HepG2 (cell line): ENCODE data around the gene RNF6. TPM values are rescaled to one million over a fixed set of nuclear protein-coding genes. Genes with fewer than 3 reads are reported as not detected.

Experiments used
- ATAC-seq: fragments of 200-7000 bp; cut with Tn5 transposase; 3 replicates; pipeline ENCODE4 v1.9.1; 2020; ENCODE audit warnings: mild to moderate bottlenecking, moderate library complexity
- BruUV-seq: library from RNA; stranded (reverse); fragments of 400-500 nt; replicated peaks from 2 replicates; lab custom pipeline; 2021; lab: Mats Ljungman, UMichigan
- CTCF ChIA-PET: fragments of 300-600 bp; formaldehyde crosslinking; extraction: SDS; loops from one replicate; lab custom pipeline; 2021; ENCODE audit warnings: low total read pairs, inconsistent platforms, low intra/inter-chr PET ratio; lab: Yijun Ruan, JAX
- POLR2A ChIA-PET: fragments of 350-600 bp; sonication (Branson Sonifier 250); formaldehyde crosslinking; loops from one replicate; lab custom pipeline; 2020; ENCODE audit warnings: antibody characterized with exemption, inconsistent platforms; lab: Yijun Ruan, JAX
- DNase-seq: peaks from one replicate; pipeline ENCODE4 v3.0.0-alpha.2; 2015; ENCODE audit warnings: low spot score
- FAIRE-seq: peaks from 3 replicates; lab custom pipeline; 2011; peaks lifted over from hg19 to GRCh38; lab: Jason Lieb, UNC
- H2AFZ ChIP-seq: one replicate; pipeline ENCODE4 v1.6.1; 2011; ENCODE audit warnings: low read length, inconsistent platforms
- H3K27ac ChIP-seq: fragments of 300-600 bp; 3 replicates; pipeline ENCODE4 v1.8.0; 2011; ENCODE audit warnings: mixed run types, mild to moderate bottlenecking, mixed read lengths, low read length, inconsistent platforms; ENCODE audit not compliant: insufficient read depth; ENCODE audit errors: extremely low read length
- H3K27me3 ChIP-seq, 2 experiments: fragments of 200-600 bp in 1 of 2; 2 replicates in 1 of 2; 3 replicates in 1 of 2; pipeline versions ENCODE4 v1.6.0 to v1.8.0; 2011; ENCODE audit warnings: low read length in 2 of 2, mild to moderate bottlenecking in 2 of 2, moderate library complexity in 2 of 2, inconsistent platforms in 1 of 2; ENCODE audit not compliant: insufficient read depth in 2 of 2, control insufficient read depth in 1 of 2
- H3K36me3 ChIP-seq, 2 experiments: fragments of 200-600 bp in 1 of 2; replicated peaks in 1 of 2; 2 replicates in 1 of 2; 3 replicates in 1 of 2; pipeline versions ENCODE4 v1.5.1 to v1.8.0; 2011; ENCODE audit warnings: low read length in 2 of 2, inconsistent platforms in 1 of 2; ENCODE audit not compliant: insufficient read depth in 2 of 2, control insufficient read depth in 1 of 2
- H3K4me1 ChIP-seq: 2 replicates; pipeline ENCODE4 v1.5.1; 2012; ENCODE audit warnings: low read length, inconsistent platforms; ENCODE audit not compliant: insufficient read depth
- H3K4me2 ChIP-seq: 2 replicates; pipeline ENCODE4 v1.6.0; 2011; ENCODE audit warnings: low read depth, low read length, inconsistent platforms
- H3K4me3 ChIP-seq, 3 experiments: fragments of 200-600 bp in 1 of 3; sonication (generic), shearing (Covaris generic) in 1 of 3; replicated peaks in 1 of 3; 2 replicates each; pipeline ENCODE4 v1.5.1; 2011 to 2016; ENCODE audit warnings: low read length in 3 of 3, inconsistent platforms in 2 of 3, low read depth in 2 of 3, mild to moderate bottlenecking in 2 of 3, control low read depth in 1 of 3, mixed read lengths in 1 of 3; ENCODE audit not compliant: insufficient read depth in 1 of 3
- H3K79me2 ChIP-seq: one replicate; pipeline ENCODE4 v1.6.1; 2011; ENCODE audit warnings: low read length, inconsistent platforms; ENCODE audit not compliant: insufficient read depth
- H3K9ac ChIP-seq: 2 replicates; pipeline ENCODE4 v1.6.0; 2011; ENCODE audit warnings: mild to moderate bottlenecking, low read depth, low read length, inconsistent platforms; ENCODE audit not compliant: insufficient read depth
- H3K9me3 ChIP-seq: 2 replicates; pipeline ENCODE4 v1.5.1; 2012; ENCODE audit warnings: mild to moderate bottlenecking, low read length
- H4K20me1 ChIP-seq: 2 replicates; pipeline ENCODE4 v1.6.0; 2011; ENCODE audit warnings: inconsistent platforms, mild to moderate bottlenecking, low read length, moderate library complexity; ENCODE audit not compliant: insufficient read depth
- DNMT1 ChIP-seq: sonication (generic); formaldehyde crosslinking; IDR thresholded peaks from 2 replicates; pipeline ENCODE4 v1.5.1; 2020; ENCODE audit warnings: mild to moderate bottlenecking, missing genetic modification reagents
- STAG1 ChIP-seq: sonication (generic); formaldehyde crosslinking; IDR thresholded peaks from 2 replicates; pipeline ENCODE4 v1.4.0; 2020; ENCODE audit warnings: missing genetic modification reagents
- ZBTB10 ChIP-seq: sonication (generic); formaldehyde crosslinking; IDR thresholded peaks from 2 replicates; pipeline ENCODE4 v1.4.0; 2020; ENCODE audit warnings: missing genetic modification reagents, borderline replicate concordance
- ZMYM2 ChIP-seq: sonication (generic); formaldehyde crosslinking; IDR thresholded peaks from 2 replicates; pipeline ENCODE4 v1.8.0; 2022; ENCODE audit warnings: mild to moderate bottlenecking, missing genetic modification reagents
- ZNF567 ChIP-seq: sonication (generic); formaldehyde crosslinking; IDR thresholded peaks from 2 replicates; pipeline ENCODE4 v1.8.1; 2023; ENCODE audit warnings: mild to moderate bottlenecking, missing genetic modification reagents, borderline replicate concordance
- WGBS: methylation state at CpG from one replicate; pipeline ENCODE4 v1.1.6; 2017; ENCODE audit warnings: low lambda C conversion rate; 5-methylcytosine and 5-hydroxymethylcytosine counted together
- in situ Hi-C: cut with HindIII; loops from 2 replicates; pipeline ENCODE4 v1.10.0; 2017; ENCODE audit warnings: low pct_unique_long_range_greater_than_20kb; ENCODE audit not compliant: extremely low pct_ligation_motif_present
- intact Hi-C: fragments of 100-400 bp; cut with micrococcal nuclease; formaldehyde crosslinking; loops from one replicate; pipeline ENCODE4 v1.10.0; 2022; ENCODE audit not compliant: unreplicated experiment
- polyA plus RNA-seq, 8 experiments: library from polyadenylated mRNA; depleted of rRNA in 3 of 8; stranded (reverse) in 7 of 8; unstranded in 1 of 8; fragments of >200 nt; fragmentation: Illumina TruSeq in 4 of 8; extraction: Trizol in 4 of 8; gene quantifications; 2 replicates each; pipeline versions ENCODE4 v1.2.1 to v1.2.3, GENCODE V29; 2011 to 2016; ENCODE audit warnings: low read depth in 4 of 8, missing spikeins in 1 of 8, mixed read lengths in 1 of 8; ENCODE audit not compliant: insufficient read depth in 1 of 8
- total RNA-seq, 5 experiments: library from RNA; depleted of rRNA; stranded (reverse); fragments of >200 nt; fragmentation: Illumina TruSeq; extraction: Trizol; gene quantifications; 2 replicates each; pipeline ENCODE4 v1.2.3, GENCODE V29; 2016; ENCODE audit warnings: low read depth in 1 of 5
- TF ChIP-seq, protein P1 (sequence below): sonication (generic); formaldehyde crosslinking; IDR thresholded peaks from 2 replicates; pipeline ENCODE4 v1.5.0; 2020; ENCODE audit warnings: mild to moderate bottlenecking, missing genetic modification reagents, moderate library complexity
- TF ChIP-seq, protein P2 (sequence below): IDR thresholded peaks from 2 replicates; pipeline ENCODE4 v1.6.1; 2016

The RNF6 gene
- total and polyA plus RNA-seq, 2 of the 13 experiments (the other 11 are each of a cell fraction or from before 2014, with no cell fraction given), result 14.6 to 36.8 TPM

GRCh38 chr13:26255115-26255514 lies 33.0 kb upstream of the RNF6 start:
- Histone ChIP-seq H3K4me1 (peaks cover 38% of the 10 kb centered on the region), H4K20me1 (peaks cover 20% of the 10 kb centered on the region; the same call in 1 of the 2 replicates), H3K4me3 (peak overlapping the region; percentile 80 to 91 (median 90)), H3K9ac (peak overlapping the region; percentile 80), H3K36me3 (no peaks in the 10 kb centered on the region), H3K27me3 (no peaks in the 10 kb centered on the region; a peak in 1 of 5 replicates), H3K4me2 (peak overlapping the region; percentile 88), H3K9me3 (no peaks in the 10 kb centered on the region), H3K27ac (peak overlapping the region; percentile 87), H2AFZ (no peak overlapping the region), H3K79me2 (peaks cover 56% of the 10 kb centered on the region)
- BruUV-seq, result no TSS peak
- FAIRE-seq (no peak), ATAC-seq (no peak), DNase-seq (no peak)
- no peak for TF ChIP-seq DNMT1 (CRISPR knock-in tag)
- ChIA-PET CTCF (no interaction called here), POLR2A (interaction anchor here (1.4 kb wide), 1 partner anchor 69 kb away, joined by 4 read pairs; no protein-coding TSS in a partner anchor)
- WGBS, result 3% methylated on average over 7 of the region's 7 CpGs
- in situ Hi-C loops (no loop called here), intact Hi-C loops (loop anchor here (2.0 kb wide), 1 partner anchor 34 kb away; no protein-coding TSS in a partner anchor)

- ChIA-PET CTCF (no interaction called here), POLR2A (interaction anchor here (1.4 kb wide), 1 partner anchor 68 kb away, joined by 4 read pairs; no protein-coding TSS in a partner anchor)
- Histone ChIP-seq H4K20me1 (peaks cover 20% of the 10 kb centered on the region; the same call in 1 of the 2 replicates), H3K4me2 (peak overlapping the region; percentile 88), H3K9me3 (no peaks in the 10 kb centered on the region), H3K79me2 (peaks cover 52% of the 10 kb centered on the region), H3K27me3 (no peaks in the 10 kb centered on the region; a peak in 1 of 5 replicates), H3K27ac (peak overlapping the region; percentile 87), H3K9ac (peak overlapping the region; percentile 80), H3K4me1 (peaks cover 38% of the 10 kb centered on the region), H3K36me3 (no peaks in the 10 kb centered on the region), H3K4me3 (peak overlapping the region; percentile 80 to 91 (median 90)), H2AFZ (no peak overlapping the region)
- peak; percentile 44 for DNase-seq
- intact Hi-C loops (loop anchor here (2.0 kb wide), 1 partner anchor 34 kb away; no protein-coding TSS in a partner anchor), in situ Hi-C loops (no loop called here)
- FAIRE-seq, result no peak
- no TSS peak for BruUV-seq
- 2% methylated on average over 27 of the region's 35 CpGs for WGBS
- ATAC-seq, result peak; percentile 81
- TF ChIP-seq STAG1 (CRISPR knock-in tag) (0 out of 2 replicates have a peak, but pooled peaks have one; percentile 12), ZMYM2 (CRISPR knock-in tag) (no peak), ZBTB10 (CRISPR knock-in tag) (0 out of 2 replicates have a peak, but pooled peaks have one; percentile 15), ZNF567 (CRISPR knock-in tag) (no peak)
- TF ChIP-seq, protein P1, sequence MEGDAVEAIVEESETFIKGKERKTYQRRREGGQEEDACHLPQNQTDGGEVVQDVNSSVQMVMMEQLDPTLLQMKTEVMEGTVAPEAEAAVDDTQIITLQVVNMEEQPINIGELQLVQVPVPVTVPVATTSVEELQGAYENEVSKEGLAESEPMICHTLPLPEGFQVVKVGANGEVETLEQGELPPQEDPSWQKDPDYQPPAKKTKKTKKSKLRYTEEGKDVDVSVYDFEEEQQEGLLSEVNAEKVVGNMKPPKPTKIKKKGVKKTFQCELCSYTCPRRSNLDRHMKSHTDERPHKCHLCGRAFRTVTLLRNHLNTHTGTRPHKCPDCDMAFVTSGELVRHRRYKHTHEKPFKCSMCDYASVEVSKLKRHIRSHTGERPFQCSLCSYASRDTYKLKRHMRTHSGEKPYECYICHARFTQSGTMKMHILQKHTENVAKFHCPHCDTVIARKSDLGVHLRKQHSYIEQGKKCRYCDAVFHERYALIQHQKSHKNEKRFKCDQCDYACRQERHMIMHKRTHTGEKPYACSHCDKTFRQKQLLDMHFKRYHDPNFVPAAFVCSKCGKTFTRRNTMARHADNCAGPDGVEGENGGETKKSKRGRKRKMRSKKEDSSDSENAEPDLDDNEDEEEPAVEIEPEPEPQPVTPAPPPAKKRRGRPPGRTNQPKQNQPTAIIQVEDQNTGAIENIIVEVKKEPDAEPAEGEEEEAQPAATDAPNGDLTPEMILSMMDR (CRISPR knock-in tag), result peak; percentile 36
- TF ChIP-seq, protein P2, sequence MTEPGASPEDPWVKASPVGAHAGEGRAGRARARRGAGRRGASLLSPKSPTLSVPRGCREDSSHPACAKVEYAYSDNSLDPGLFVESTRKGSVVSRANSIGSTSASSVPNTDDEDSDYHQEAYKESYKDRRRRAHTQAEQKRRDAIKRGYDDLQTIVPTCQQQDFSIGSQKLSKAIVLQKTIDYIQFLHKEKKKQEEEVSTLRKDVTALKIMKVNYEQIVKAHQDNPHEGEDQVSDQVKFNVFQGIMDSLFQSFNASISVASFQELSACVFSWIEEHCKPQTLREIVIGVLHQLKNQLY, result no peak
Measured at GRCh38 chr13:26254583-26255111, 32.5 kb upstream of the RNF6 start.
